GM12865 (cell line): ENCODE results near the gene STX5.
"Not testable (repeated sequence)": the region's sequence is repeated elsewhere in the genome, so short reads cannot be mapped to it uniquely, and the experiment has no call there.

Experiments
- DNase-seq: peaks from one replicate; pipeline ENCODE4 v3.0.0; 2010; ENCODE audit warnings: low read depth
- H3K4me3 ChIP-seq: 2 replicates; pipeline ENCODE4 v1.5.1; 2011; ENCODE audit warnings: mild to moderate bottlenecking, low read depth, low read length, control low read depth
- TF ChIP-seq, protein P1 (sequence below): IDR thresholded peaks from 2 replicates; pipeline ENCODE4 v1.5.1; 2011; ENCODE audit warnings: low read length, control low read depth, low read depth, inconsistent platforms; ENCODE audit not compliant: insufficient read depth; ENCODE audit errors: missing control alignments

STX5 gene

GRCh38 chr11:62844154-62844553 lies 12.3 kb upstream of the STX5 start:
- TF ChIP-seq, protein P1, sequence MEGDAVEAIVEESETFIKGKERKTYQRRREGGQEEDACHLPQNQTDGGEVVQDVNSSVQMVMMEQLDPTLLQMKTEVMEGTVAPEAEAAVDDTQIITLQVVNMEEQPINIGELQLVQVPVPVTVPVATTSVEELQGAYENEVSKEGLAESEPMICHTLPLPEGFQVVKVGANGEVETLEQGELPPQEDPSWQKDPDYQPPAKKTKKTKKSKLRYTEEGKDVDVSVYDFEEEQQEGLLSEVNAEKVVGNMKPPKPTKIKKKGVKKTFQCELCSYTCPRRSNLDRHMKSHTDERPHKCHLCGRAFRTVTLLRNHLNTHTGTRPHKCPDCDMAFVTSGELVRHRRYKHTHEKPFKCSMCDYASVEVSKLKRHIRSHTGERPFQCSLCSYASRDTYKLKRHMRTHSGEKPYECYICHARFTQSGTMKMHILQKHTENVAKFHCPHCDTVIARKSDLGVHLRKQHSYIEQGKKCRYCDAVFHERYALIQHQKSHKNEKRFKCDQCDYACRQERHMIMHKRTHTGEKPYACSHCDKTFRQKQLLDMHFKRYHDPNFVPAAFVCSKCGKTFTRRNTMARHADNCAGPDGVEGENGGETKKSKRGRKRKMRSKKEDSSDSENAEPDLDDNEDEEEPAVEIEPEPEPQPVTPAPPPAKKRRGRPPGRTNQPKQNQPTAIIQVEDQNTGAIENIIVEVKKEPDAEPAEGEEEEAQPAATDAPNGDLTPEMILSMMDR: no peak
- DNase-seq: no peak
- no peak overlapping the region for H3K4me3 ChIP-seq

- no peak overlapping the region for H3K4me3 ChIP-seq
- TF ChIP-seq, protein P1: no peak
- no peak for DNase-seq
Measured at GRCh38 chr11:62843466-62843865, 11.6 kb upstream of the STX5 start.

DNA sequence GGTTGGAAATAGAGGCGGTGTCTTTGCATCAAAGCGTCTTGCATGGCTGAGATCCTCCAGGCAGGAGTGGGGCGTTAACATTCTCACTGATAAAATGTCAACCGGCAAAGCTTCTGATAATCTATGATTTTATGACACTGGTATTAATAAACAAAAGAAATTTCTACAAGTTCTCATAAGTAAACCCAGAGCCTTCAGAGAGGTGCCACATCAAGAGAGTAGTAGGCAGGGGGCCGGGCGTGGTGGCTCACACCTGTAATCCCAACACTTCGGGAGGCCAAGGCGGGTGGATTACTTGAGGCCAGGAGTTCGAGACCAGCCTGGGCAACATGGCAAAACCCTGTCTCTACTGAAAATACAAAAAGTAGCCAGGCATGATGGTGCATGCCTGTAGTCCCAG lies 11.0 kb upstream of the STX5 start:
- not testable (repeated sequence) for DNase-seq
- peak overlapping the region; percentile 58 for H3K4me3 ChIP-seq

DNA sequence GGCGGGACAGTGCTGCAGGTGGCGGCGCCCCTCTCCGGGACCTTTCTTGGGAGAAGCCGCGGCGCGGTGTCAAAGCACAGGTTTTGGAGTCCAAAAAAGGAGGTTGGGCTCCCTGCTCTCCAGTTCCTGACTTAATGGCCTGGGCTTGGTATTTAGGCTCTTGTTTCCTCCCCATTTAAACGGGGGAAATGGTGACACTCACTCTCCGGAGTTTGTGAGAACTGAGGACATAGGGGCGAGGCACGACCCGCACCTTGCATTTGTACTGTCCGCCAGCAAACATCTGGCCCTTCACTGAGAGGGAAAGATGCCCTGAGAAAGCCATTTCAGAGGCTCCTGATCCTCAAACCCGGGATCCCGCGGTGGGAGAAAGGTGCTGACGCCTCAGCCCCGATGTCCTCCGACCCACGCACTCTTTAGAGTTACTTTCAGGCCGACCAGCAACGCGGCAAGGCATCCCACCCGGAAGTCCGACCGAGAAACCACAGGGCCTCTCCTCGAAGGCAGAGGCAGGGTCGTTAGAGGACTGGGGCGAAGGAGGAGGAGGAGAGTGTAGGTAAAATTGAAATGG lies 10.4 kb upstream of the STX5 start:
- peak; percentile 71 for DNase-seq
- H3K4me3 ChIP-seq: peak overlapping the region; percentile 58
- TF ChIP-seq, protein P1: no peak

GRCh38 chr11:62841361-62842170 lies 9.7 kb upstream of the STX5 start:
- peak overlapping the region; percentile 84 for H3K4me3 ChIP-seq
- peak; percentile 98 for DNase-seq
- TF ChIP-seq, protein P1: no peak

- DNase-seq: peak; percentile 91
- H3K4me3 ChIP-seq: peak overlapping the region; percentile 84
Measured at GRCh38 chr11:62840721-62841360, 9.0 kb upstream of the STX5 start.

- H3K4me3 ChIP-seq: peak within 1 kb of the TSS; percentile 84
- TF ChIP-seq, protein P1: no peak
- peak; percentile 97 for DNase-seq
Measured at GRCh38 chr11:62839050-62839945, 7.4 kb upstream of the STX5 start, which contains the start of gene WDR74. TSS of gene WDR74 (minus strand) at chr11:62839590. CDS start at chr11:62839570, 20 bp downstream.
